ENCODE measurements around the gene NAV2. TPM values are rescaled to one million over a fixed set of nuclear protein-coding genes. Genes with fewer than 3 reads are reported as not detected.

NAV2 gene
- total and polyA plus RNA-seq, 3 donors from 2014 or later: 3.4 to 6.0 (median 3.9) TPM

DNA sequence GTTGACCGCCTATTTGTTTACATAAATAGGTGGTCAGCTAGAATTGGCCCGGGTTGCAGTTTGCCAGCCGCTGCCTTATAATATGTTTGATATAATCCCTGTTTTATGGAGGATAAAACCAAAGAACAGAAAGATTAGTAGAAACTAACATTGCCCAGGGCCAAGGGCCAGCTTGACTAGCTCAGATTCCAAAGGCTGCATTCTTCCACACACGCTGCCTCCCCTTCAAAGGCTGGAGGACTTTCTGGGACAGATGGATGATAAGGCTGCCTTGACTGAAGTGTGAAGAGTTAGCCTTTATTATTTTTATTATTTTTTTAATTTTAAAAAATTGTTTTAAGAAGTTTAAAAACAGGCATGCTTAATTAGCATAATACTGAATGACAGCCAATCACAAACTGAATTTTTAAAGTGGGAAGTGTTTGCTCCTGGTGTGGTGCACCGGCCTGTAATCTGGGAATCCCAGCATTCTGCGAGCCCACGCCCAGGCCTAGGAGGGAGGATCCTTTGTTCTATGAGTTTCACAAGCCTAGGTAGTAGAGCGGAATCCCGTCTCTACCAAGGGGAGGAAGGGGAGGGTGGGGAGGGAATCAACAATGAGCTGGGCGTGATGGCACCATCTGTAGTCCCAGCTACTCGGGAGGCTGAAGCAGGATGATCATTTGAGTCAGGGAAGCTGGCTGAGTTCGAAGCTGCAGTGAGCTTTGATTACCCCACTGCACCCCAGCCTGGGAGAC is 114.9 kb downstream of the NAV2 start:
- no peak overlapping the region for H3K4me3 ChIP-seq
- no peak for TF ChIP-seq POLR2A (IDR thresholded peaks at IDR 0.05)
- TF ChIP-seq, protein P1, sequence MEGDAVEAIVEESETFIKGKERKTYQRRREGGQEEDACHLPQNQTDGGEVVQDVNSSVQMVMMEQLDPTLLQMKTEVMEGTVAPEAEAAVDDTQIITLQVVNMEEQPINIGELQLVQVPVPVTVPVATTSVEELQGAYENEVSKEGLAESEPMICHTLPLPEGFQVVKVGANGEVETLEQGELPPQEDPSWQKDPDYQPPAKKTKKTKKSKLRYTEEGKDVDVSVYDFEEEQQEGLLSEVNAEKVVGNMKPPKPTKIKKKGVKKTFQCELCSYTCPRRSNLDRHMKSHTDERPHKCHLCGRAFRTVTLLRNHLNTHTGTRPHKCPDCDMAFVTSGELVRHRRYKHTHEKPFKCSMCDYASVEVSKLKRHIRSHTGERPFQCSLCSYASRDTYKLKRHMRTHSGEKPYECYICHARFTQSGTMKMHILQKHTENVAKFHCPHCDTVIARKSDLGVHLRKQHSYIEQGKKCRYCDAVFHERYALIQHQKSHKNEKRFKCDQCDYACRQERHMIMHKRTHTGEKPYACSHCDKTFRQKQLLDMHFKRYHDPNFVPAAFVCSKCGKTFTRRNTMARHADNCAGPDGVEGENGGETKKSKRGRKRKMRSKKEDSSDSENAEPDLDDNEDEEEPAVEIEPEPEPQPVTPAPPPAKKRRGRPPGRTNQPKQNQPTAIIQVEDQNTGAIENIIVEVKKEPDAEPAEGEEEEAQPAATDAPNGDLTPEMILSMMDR (IDR thresholded peaks at IDR 0.05): no peak
- no peak overlapping the region for H3K27ac ChIP-seq
- no peaks in the 10 kb centered on the region for H3K4me1 ChIP-seq
- intact Hi-C loops (cut with DNase I; ENCODE audit: low total_unique reads): no loop called here
- DNase-seq: no peak
- WGBS, 2 donors: 76 to 81% methylated on average over 12 of the region's 12 CpGs
- no peaks in the 10 kb centered on the region for H3K36me3 ChIP-seq (ENCODE audit: low read depth, missing control alignments)
- H3K9me3 ChIP-seq: no peaks in the 10 kb centered on the region
- no peaks in the 10 kb centered on the region for H3K27me3 ChIP-seq

DNA sequence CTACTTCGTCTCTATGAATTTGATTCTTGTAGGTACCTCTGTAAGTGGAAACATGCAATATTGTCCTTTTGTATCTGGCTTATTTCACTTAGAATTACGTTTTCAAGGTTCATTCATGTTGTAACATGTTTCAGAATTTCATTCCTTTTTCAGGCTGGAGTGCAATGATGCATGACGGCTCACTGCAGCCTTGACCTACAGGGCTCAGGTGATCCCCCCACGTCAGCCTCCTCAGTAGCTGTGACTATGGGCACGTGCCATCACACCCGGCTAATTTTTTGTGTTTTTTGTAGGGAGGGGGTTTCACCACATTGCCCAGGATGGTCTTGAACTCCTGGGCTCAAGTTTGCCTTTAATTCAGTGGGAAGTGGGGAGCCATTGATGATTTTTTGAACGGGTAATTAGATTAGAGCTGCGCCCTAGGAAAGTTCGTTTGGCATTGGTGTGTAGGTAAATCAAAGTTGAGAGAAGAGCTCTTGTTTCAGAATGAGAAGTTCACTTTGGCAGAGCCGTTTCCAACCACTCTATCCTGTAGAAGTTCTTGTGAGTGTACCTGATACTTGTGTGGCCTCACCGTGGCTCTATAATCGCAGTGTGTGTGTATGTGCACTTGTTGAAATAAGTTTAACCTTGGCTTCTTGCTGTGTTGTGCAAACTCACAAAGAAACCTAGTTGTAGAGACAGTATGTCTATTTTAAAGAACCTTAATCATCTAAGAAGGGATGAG is 115.9 kb downstream of the NAV2 start:
- Histone ChIP-seq H3K27ac (no peak overlapping the region), H3K36me3 (ENCODE audit: low read depth, missing control alignments) (no peaks in the 10 kb centered on the region), H3K4me3 (no peak overlapping the region), H3K4me1 (no peaks in the 10 kb centered on the region), H3K27me3 (no peaks in the 10 kb centered on the region), H3K9me3 (no peaks in the 10 kb centered on the region)
- no peak for DNase-seq
- 72 to 82% methylated on average over 12 of the region's 12 CpGs for whole genome bisulfite sequencing, 2 donors
- TF ChIP-seq, protein P1 (IDR thresholded peaks at IDR 0.05): no peak
- TF ChIP-seq POLR2A (IDR thresholded peaks at IDR 0.05): no peak
- intact Hi-C loops (cut with DNase I; ENCODE audit: low total_unique reads): no loop called here

DNA sequence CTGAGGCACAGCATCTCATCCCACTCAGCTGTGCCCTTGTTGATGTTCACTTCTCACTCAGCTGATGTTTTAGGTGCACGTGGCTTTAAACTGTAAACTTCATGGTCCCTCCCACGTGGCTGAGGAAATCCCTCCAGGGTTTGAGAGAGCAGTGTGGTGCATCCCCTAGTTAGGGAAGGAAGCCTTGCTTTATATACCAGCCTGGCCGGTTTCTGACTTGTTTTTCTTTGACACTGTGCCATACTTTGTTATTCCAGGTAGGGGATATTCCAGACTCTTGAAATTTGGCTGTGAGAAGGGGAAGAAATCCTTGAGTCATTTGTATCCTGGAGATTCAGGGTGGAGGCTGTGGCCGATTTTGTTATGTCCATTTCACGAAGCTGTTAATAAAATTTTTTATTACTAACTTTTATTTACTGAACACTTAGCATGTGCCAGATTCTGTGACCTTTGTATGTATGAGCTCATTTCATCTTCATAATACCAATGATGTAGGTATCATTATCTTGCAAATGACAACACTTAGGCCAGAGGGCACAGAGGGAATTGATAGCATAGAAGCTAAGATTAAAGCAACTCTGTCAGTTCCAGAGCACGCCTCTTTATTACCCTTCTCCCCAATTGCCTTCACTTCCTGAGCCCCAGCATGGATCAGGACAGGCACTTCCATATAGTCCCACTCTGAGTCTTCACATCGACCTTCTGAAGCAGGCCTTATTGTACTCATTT is 116.6 kb downstream of the NAV2 start:
- no peaks in the 10 kb centered on the region for H3K9me3 ChIP-seq
- no peak for TF ChIP-seq POLR2A (IDR thresholded peaks at IDR 0.05)
- TF ChIP-seq, protein P1 (IDR thresholded peaks at IDR 0.05): no peak

GRCh38 chr11:19832086-19832750 is 119.6 kb downstream of the NAV2 start:
- no peak for TF ChIP-seq POLR2A (IDR thresholded peaks at IDR 0.05)
- TF ChIP-seq, protein P1 (IDR thresholded peaks at IDR 0.05): no peak
- Histone ChIP-seq H3K36me3 (ENCODE audit: low read depth, missing control alignments) (no peaks in the 10 kb centered on the region), H3K27ac (no peak overlapping the region), H3K27me3 (no peaks in the 10 kb centered on the region), H3K9me3 (no peaks in the 10 kb centered on the region), H3K4me3 (no peak overlapping the region), H3K4me1 (no peaks in the 10 kb centered on the region)
- intact Hi-C loops (cut with DNase I; ENCODE audit: low total_unique reads): no loop called here
- 95 to 96% methylated on average over 12 of the region's 12 CpGs for WGBS, 2 donors
- no peak for DNase-seq

More for the DNA sequence above, 116.6 kb downstream of the NAV2 start:
- Histone ChIP-seq H3K27ac (no peak overlapping the region), H3K27me3 (no peaks in the 10 kb centered on the region), H3K4me3 (no peak overlapping the region), H3K4me1 (no peaks in the 10 kb centered on the region), H3K36me3 (ENCODE audit: low read depth, missing control alignments) (no peaks in the 10 kb centered on the region)
- WGBS, 2 donors: 45 to 57% methylated on average over 7 of the region's 7 CpGs
- intact Hi-C loops (cut with DNase I; ENCODE audit: low total_unique reads): no loop called here
- no peak for DNase-seq

Data from testis (tissue), 3 donors.